EH (cell line): ENCODE data around the gene LILRA5.
"Not testable (repeated sequence)": the region's sequence is repeated elsewhere in the genome, so short reads cannot be mapped to it uniquely, and the experiment has no call there.

ENCODE experiments used
- DNase-seq: peaks from one replicate; pipeline ENCODE4 v3.0.0-alpha.2; 2015; ENCODE audit warnings: low read depth

LILRA5 gene

GRCh38 chr19:54273821-54274220 lies 39.1 kb downstream of the LILRA5 start:
- no peak for DNase-seq

- not testable (repeated sequence) for DNase-seq
These were observed 40.8 kb downstream of the LILRA5 start for GRCh38 chr19:54272181-54272580.

GRCh38 chr19:54271587-54271986 lies 41.4 kb downstream of the LILRA5 start:
- DNase-seq, result not testable (repeated sequence)

- no peak for DNase-seq
These were observed 41.9 kb downstream of the LILRA5 start for GRCh38 chr19:54271106-54271505.

- no peak for DNase-seq
These were observed 44.0 kb downstream of the LILRA5 start for GRCh38 chr19:54268936-54269335.

GRCh38 chr19:54266133-54266532 lies 46.8 kb downstream of the LILRA5 start:
- DNase-seq, result peak; percentile 67

GRCh38 chr19:54262470-54262869 lies 50.5 kb downstream of the LILRA5 start:
- DNase-seq, result no peak

- no peak for DNase-seq
These were observed 50.9 kb downstream of the LILRA5 start for GRCh38 chr19:54262066-54262465.

GRCh38 chr19:54257116-54257480 lies 55.9 kb downstream of the LILRA5 start, which contains the start of gene LILRB5:
LILRB5 (minus strand) TSS chr19:54257273; CDS start chr19:54257193, 80 bp downstream.
- no peak for DNase-seq
